PC-9 (cell line): ENCODE measurements around the gene PLCD3.

Experiments used
- EZH2 ChIP-seq: fragments of 200-600 bp; sonication (generic); IDR thresholded peaks from 2 replicates; pipeline ENCODE4 v1.8.0; 2017; ENCODE audit warnings: antibody characterized with exemption, low read depth
- TF ChIP-seq, protein P1 (sequence below): fragments of 200-600 bp; sonication (generic); conservative IDR thresholded peaks from 2 replicates; pipeline ENCODE4 v1.6.1; 2017; ENCODE audit warnings: mixed run types, antibody characterized with exemption, mild to moderate bottlenecking, moderate library complexity

DNA sequence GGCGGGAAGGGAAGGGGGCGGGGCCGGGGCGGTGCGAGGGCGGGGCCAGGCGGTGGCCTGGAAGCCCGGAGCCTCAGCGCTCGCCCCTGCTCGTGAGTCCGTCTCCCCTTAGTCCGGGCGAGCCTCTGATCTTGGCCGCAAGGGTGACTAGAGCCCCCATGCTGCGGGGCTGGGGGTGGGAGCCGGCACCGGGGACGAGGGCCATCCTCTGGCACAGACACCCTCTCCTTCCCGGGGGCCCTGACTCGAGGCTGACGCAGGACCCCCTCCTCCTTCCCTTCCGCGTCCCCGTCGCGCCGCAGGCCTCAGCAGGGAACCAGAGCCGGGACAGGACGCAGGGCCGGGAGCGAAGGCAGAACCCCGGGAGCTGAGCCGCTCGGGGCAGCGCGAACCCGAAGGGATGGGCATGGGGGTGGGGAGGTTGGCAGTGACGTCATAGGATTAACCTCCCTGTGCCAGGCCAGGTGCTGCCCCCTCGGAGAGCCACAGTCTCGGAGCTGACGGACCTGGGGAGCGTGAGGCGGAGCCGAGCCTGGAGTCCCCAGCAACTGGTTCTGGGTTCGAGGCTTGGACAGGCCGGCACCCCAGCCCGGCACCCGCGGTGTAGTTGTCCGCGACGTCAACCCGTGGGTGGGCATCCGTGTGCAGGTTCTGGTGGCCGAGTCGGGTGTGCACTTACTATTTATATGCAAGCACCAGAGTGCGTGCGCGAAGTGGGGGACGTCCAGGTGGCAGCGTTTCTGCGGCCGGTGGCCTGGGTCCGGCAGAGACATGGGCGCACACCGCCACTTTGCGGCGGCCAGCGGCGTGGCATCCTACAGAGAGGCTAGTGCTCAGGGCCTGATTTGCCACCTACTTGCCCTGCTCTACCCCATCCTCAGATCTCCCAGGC is 503 bp upstream of the PLCD3 start:
- TF ChIP-seq, protein P1, sequence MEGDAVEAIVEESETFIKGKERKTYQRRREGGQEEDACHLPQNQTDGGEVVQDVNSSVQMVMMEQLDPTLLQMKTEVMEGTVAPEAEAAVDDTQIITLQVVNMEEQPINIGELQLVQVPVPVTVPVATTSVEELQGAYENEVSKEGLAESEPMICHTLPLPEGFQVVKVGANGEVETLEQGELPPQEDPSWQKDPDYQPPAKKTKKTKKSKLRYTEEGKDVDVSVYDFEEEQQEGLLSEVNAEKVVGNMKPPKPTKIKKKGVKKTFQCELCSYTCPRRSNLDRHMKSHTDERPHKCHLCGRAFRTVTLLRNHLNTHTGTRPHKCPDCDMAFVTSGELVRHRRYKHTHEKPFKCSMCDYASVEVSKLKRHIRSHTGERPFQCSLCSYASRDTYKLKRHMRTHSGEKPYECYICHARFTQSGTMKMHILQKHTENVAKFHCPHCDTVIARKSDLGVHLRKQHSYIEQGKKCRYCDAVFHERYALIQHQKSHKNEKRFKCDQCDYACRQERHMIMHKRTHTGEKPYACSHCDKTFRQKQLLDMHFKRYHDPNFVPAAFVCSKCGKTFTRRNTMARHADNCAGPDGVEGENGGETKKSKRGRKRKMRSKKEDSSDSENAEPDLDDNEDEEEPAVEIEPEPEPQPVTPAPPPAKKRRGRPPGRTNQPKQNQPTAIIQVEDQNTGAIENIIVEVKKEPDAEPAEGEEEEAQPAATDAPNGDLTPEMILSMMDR = peak; percentile 76
- no peak for TF ChIP-seq EZH2
